Glutamatergic neuron (in vitro differentiated cells): Measurements from ENCODE around the gene FERMT3. TPM values are rescaled to one million over a fixed set of nuclear protein-coding genes. Genes with fewer than 3 reads are reported as not detected.
A peak's percentile ranks its signal among the peaks of the same experiment; 100 is the strongest.

ENCODE experiments used
- DNase-seq: peaks from one replicate; pipeline ENCODE4 v3.0.0; 2022
- H3K27ac Mint-ChIP-seq: one replicate; pipeline ENCODE4 v1.8.0; 2020; ENCODE audit warnings: mild to moderate bottlenecking, mixed read lengths, inconsistent platforms; ENCODE audit not compliant: unreplicated experiment
- H3K27me3 Mint-ChIP-seq: one replicate; pipeline ENCODE4 v1.8.0; 2020; ENCODE audit warnings: mild to moderate bottlenecking, moderate library complexity, mixed read lengths, inconsistent platforms; ENCODE audit not compliant: unreplicated experiment
- H3K36me3 Mint-ChIP-seq: one replicate; pipeline ENCODE4 v1.8.0; 2020; ENCODE audit warnings: mild to moderate bottlenecking, mixed read lengths, inconsistent platforms; ENCODE audit not compliant: unreplicated experiment
- H3K4me1 Mint-ChIP-seq: one replicate; pipeline ENCODE4 v1.8.0; 2020; ENCODE audit warnings: mild to moderate bottlenecking, low read depth, mixed read lengths, inconsistent platforms; ENCODE audit not compliant: unreplicated experiment
- H3K4me3 Mint-ChIP-seq: one replicate; pipeline ENCODE4 v1.8.0; 2020; ENCODE audit warnings: mild to moderate bottlenecking, mixed read lengths, inconsistent platforms; ENCODE audit not compliant: unreplicated experiment
- H3K9me3 Mint-ChIP-seq: one replicate; pipeline ENCODE4 v1.8.0; 2020; ENCODE audit warnings: mild to moderate bottlenecking, moderate library complexity, mixed read lengths, inconsistent platforms; ENCODE audit not compliant: unreplicated experiment
- CTCF ChIP-seq: fragments of 200-600 bp; sonication (generic); IDR thresholded peaks from one replicate; pipeline ENCODE4 v1.5.0; 2021; ENCODE audit not compliant: partially characterized antibody, unreplicated experiment
- total RNA-seq: library from RNA; stranded (reverse); fragmentation: NEBNext Ultra II Directional; extraction: Animal tissue kit (Norgen Biotek cat#: 25700); gene quantifications from one replicate; pipeline ENCODE4 v1.2.1, GENCODE V29; 2021; ENCODE audit not compliant: unreplicated experiment

The FERMT3 gene
- total RNA-seq, 1 donor from 2014 or later, result 2.0 TPM

DNA sequence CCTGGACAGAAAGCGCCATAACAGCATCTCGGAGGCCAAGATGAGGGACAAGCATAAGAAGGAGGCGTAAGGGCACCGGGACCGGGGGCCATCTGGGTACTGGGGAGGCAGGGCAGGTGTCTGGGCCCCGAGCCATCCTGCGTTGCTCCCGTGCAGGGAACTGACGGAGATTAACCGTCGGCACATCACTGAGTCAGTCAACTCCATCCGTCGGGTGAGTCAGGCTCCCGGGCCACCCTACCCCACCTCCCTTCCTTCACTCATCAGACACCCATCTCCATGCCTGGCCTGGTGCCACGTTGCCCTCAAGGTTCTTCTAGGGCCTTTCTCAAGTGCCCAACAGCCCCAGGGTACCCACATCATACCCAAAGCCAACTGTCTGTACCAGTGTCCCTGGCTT, 59.8 kb downstream of the FERMT3 start:
- Mint-ChIP-seq H3K9me3 (peaks cover 16% of the 10 kb centered on the region), H3K27me3 (peaks cover 15% of the 10 kb centered on the region), H3K4me3 (no peak overlapping the region), H3K4me1 (peaks cover 2% of the 10 kb centered on the region), H3K36me3 (no peaks in the 10 kb centered on the region), H3K27ac (no peak overlapping the region)
- no peak for DNase-seq
- no peak for TF ChIP-seq CTCF

DNA sequence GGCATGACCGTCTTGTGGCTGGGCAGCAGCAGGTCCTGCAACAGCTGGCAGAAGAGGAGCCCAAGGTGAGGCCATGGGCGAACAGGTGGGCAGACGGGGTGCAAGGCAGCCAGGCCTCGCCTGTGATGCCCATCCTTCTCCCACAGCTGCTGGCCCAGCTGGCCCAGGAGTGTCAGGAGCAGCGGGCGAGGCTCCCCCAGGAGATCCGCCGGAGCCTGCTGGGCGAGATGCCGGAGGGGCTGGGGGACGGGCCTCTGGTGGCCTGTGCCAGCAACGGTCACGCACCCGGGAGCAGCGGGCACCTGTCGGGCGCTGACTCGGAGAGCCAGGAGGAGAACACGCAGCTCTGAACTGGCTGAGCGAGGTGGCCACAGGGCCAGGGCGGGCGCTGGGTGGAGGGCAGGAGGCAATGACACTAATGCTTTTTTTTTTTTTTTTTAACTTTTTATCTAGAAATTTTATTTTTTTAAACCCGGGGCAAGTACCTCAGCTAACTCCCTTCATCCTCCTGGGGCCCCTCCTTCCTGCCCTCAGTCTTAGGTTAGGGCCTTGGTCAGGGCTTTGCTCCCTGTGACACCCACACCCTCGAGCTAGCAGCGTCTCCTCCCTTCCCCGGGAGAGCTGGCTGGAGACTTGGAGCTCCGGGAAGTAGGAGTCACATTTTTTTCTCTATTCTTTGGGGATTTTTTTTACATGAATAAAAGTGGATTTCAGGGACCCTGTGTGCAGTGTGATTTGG, 60.9 kb downstream of the FERMT3 start:
- no peak for DNase-seq
- peaks cover 2% of the 10 kb centered on the region for H3K4me1 Mint-ChIP-seq
- peaks cover 16% of the 10 kb centered on the region for H3K9me3 Mint-ChIP-seq
- H3K36me3 Mint-ChIP-seq, result no peaks in the 10 kb centered on the region
- peak overlapping the region; percentile 34 for H3K27ac Mint-ChIP-seq
- peaks cover 17% of the 10 kb centered on the region for H3K27me3 Mint-ChIP-seq
- no peak for TF ChIP-seq CTCF
- H3K4me3 Mint-ChIP-seq, result peak overlapping the region; percentile 55

DNA sequence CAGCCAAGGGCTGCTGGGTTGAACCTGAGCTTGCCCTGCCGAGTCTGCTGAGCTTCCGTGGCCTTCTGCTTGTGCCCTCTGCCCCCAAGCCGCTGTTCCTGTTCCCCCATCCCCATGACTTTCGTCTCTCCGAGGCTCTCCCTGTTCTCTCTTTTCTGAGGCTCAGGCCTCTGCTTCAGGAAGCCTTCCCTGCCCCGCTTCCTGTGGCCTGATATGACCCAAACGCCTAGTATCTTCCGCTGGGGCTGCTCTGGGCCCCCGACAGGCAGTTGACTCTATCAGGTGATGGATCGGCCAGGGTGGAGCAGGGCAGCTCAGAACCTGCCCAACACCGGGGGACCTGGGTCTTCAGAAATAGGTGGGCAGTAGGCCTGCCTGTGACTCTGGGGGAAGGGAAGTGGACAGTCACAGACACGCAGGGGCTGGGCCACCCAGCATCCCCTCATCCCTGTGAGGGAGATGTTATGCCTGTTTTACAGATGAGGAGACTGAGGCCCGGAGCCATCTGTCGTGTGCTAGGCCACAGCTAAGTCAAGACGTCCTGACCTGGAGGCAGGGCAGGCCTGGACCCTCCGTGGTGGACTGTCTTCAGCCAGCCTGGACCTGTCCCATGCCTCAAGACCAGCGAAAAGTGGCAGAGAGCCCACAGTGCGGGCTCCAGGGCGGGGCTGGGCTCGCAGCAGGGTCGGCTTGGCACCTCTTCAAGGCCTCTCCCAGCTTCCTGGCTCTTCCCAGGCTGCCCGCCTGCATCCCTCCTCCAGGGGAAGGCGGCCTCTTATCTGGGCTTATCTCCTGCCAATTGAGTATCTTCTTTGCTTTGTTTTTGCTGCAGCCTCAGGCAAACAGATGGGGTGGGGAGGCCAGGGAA, 61.7 kb downstream of the FERMT3 start:
- TF ChIP-seq CTCF, result no peak
- peaks cover 15% of the 10 kb centered on the region for H3K27me3 Mint-ChIP-seq

GRCh38 chr11:64268893-64269539, 62.5 kb downstream of the FERMT3 start:
- H3K4me1 Mint-ChIP-seq, result peaks cover 2% of the 10 kb centered on the region
- peak overlapping the region; percentile 90 for H3K4me3 Mint-ChIP-seq
- H3K27ac Mint-ChIP-seq, result peak overlapping the region; percentile 95
- no peaks in the 10 kb centered on the region for H3K36me3 Mint-ChIP-seq
- peaks cover 16% of the 10 kb centered on the region for H3K9me3 Mint-ChIP-seq
- DNase-seq, result peak; percentile 69
- peaks cover 15% of the 10 kb centered on the region for H3K27me3 Mint-ChIP-seq
- TF ChIP-seq CTCF, result no peak

More for the DNA sequence above, 61.7 kb downstream of the FERMT3 start:
- Mint-ChIP-seq H3K9me3 (peaks cover 16% of the 10 kb centered on the region), H3K4me3 (peak overlapping the region; percentile 90), H3K4me1 (peaks cover 2% of the 10 kb centered on the region), H3K36me3 (no peaks in the 10 kb centered on the region), H3K27ac (peak overlapping the region; percentile 95)
- no peak for DNase-seq
